Small intestine (tissue), 7 donors: ENCODE results near the gene PTCH1. TPM values are rescaled to one million over a fixed set of nuclear protein-coding genes. Genes with fewer than 3 reads are reported as not detected.

Experiments used
- DNase-seq, 2 donors: peaks; one replicate each; pipeline versions ENCODE4 v3.0.0 to v3.0.0-alpha.2; 2013
- FAIRE-seq: peaks from 2 replicates; lab custom pipeline; 2012; peaks lifted over from hg19 to GRCh38; lab: Jason Lieb, UNC
- H3K27ac ChIP-seq, 3 donors: one replicate each; pipeline ENCODE4 v1.5.1; 2013; ENCODE audit warnings: low read length in 2 of 3, mild to moderate bottlenecking in 2 of 3, control low read depth in 1 of 3, inconsistent platforms in 1 of 3, low read depth in 1 of 3, moderate library complexity in 1 of 3
- H3K27me3 ChIP-seq, 3 donors: one replicate each; pipeline ENCODE4 v1.6.1; 2013; ENCODE audit warnings: low read length in 3 of 3, inconsistent platforms in 1 of 3; ENCODE audit not compliant: control insufficient read depth in 3 of 3, insufficient read depth in 3 of 3
- H3K36me3 ChIP-seq, 3 donors: one replicate each; pipeline ENCODE4 v1.6.1; 2013; ENCODE audit warnings: low read length in 3 of 3, inconsistent platforms in 1 of 3, low read depth in 1 of 3, mild to moderate bottlenecking in 1 of 3, moderate library complexity in 1 of 3; ENCODE audit not compliant: control insufficient read depth in 3 of 3, insufficient read depth in 2 of 3
- H3K4me1 ChIP-seq, 3 donors: one replicate each; pipeline ENCODE4 v1.6.1; 2013; ENCODE audit warnings: low read length in 2 of 3, inconsistent platforms in 1 of 3, low read depth in 1 of 3, mild to moderate bottlenecking in 1 of 3, moderate library complexity in 1 of 3; ENCODE audit not compliant: control insufficient read depth in 3 of 3, insufficient read depth in 2 of 3
- H3K4me3 ChIP-seq, 3 donors: one replicate each; pipeline ENCODE4 v1.5.1; 2013; ENCODE audit warnings: low read length in 3 of 3, control low read depth in 1 of 3, inconsistent platforms in 1 of 3, low read depth in 1 of 3, mild to moderate bottlenecking in 1 of 3, moderate library complexity in 1 of 3
- H3K9me3 ChIP-seq, 2 donors: one replicate each; pipeline ENCODE4 v1.6.1; 2013; ENCODE audit warnings: low read depth in 1 of 2, low read length in 1 of 2; ENCODE audit not compliant: control insufficient read depth in 2 of 2, insufficient read depth in 1 of 2
- WGBS, 3 donors: extraction: QIAGEN DNeasy Blood & Tissue Kit; methylation state at CpG; one replicate each; pipeline ENCODE4 v1.1.7; 2013; 5-methylcytosine and 5-hydroxymethylcytosine counted together
- polyA plus RNA-seq, 4 donors: library from polyadenylated mRNA; stranded (reverse) in 3 of 4; unstranded in 1 of 4; fragments of 200-250 nt in 3 of 4; fragments of 120-200 nt in 1 of 4; gene quantifications; one replicate each; pipeline versions ENCODE4 v1.2.1 to v1.2.3, GENCODE V29; 2013
- donor health status: healthy with polysubstance abuse.
- donor health status: control.
- donor health status: control.
- donor health status: Bipolar disorder and iron deficiency.
- donor health status: healthy.

Gene PTCH1
- polyA plus RNA-seq, 4 donors, result 2.2 to 25.2 (median 5.8) TPM

DNA sequence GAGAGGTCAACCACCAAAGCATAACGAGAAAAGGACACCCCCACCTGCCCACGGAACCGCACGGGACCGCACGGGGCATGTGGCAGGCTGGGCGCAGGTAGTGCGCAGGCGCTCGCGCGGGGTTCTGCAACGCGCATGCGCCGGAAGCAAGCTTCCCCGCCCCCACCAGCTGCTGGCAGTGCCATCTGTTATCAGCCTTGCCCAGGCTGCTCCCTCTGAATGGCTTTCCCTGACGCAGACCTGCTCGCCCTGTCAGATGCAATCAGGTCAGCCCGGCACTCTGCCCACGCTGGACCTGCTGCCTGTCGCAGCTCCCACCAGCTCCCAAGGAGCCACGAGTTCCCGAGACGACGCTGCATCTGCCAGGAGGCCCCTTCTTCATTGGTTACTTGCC is 22.8 kb downstream of the PTCH1 start:
- Histone ChIP-seq H3K4me3 (no peak overlapping the region), H3K27me3 (no peaks in the 10 kb centered on the region), H3K27ac (peak overlapping the region in 1 of 3 donors; percentile 75), H3K9me3 (no peaks in the 10 kb centered on the region), H3K4me1 (peaks cover 0 to 4% (median 0%) of the 10 kb centered on the region in 3 donors), H3K36me3 (peaks cover 0 to 28% (median 0%) of the 10 kb centered on the region in 3 donors)
- 79 to 88% (median 84%) methylated on average over 26 of the region's 26 CpGs for WGBS, 3 donors
- DNase-seq (no peak), FAIRE-seq (no peak)

DNA sequence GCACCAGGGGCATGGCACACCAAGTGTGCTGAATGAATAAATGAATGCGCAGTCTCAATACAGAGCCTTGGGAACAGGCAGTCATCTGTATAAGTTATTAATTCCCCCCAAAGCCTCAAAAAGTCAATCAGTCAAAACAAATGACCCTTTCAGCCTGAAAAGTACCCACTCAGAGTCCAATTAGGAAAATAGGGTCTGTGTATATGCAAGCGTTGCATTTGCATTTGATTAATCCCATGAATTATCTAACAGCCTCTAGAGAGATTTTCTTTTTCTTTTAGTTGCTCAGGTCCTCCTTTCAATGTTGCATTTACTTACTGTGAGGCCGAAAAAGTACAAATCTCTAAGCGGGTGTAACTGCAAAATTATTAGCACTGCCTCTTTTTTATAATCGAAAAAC is 23.4 kb downstream of the PTCH1 start:
- Histone ChIP-seq H3K9me3 (no peaks in the 10 kb centered on the region), H3K27me3 (no peaks in the 10 kb centered on the region), H3K36me3 (peaks cover 0 to 24% (median 0%) of the 10 kb centered on the region in 3 donors), H3K27ac (no peak overlapping the region), H3K4me3 (no peak overlapping the region), H3K4me1 (peaks cover 0 to 4% (median 0%) of the 10 kb centered on the region in 3 donors)
- 80 to 91% (median 87%) methylated on average over 5 of the region's 5 CpGs for WGBS, 3 donors
- no peak for DNase-seq
- FAIRE-seq, result no peak

GRCh38 chr9:95491543-95492320 is 25.0 kb downstream of the PTCH1 start:
- Histone ChIP-seq H3K4me1 (peaks cover 0 to 4% (median 0%) of the 10 kb centered on the region in 3 donors), H3K27ac (peak overlapping the region in 1 of 3 donors; percentile 6), H3K9me3 (no peaks in the 10 kb centered on the region), H3K36me3 (peaks cover 0 to 22% (median 0%) of the 10 kb centered on the region in 3 donors), H3K4me3 (no peak overlapping the region), H3K27me3 (no peaks in the 10 kb centered on the region)
- DNase-seq (no peak), FAIRE-seq (no peak)
- 66 to 75% (median 72%) methylated on average over 8 of the region's 8 CpGs for WGBS, 3 donors

DNA sequence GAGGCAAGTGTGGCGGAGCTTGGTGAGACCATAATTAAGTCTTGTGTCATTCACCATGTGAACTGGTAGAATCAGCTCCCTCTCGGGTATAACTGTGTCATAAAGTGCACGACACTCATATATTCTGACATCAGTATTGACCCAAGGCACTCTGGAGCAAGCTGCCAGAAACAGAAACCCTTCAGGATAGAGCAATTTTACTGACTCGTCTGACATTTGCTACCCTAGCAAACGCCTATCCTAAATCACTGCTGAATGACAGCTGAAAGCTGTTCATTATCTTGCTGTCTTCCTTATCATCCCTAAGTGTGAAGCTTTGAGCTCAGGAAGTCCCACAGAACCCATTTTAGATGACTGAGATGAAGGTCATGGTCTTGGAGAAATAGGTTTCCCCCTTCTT is 27.8 kb downstream of the PTCH1 start:
- Histone ChIP-seq H3K9me3 (no peaks in the 10 kb centered on the region), H3K27me3 (no peaks in the 10 kb centered on the region), H3K4me1 (peaks cover 0 to 3% (median 0%) of the 10 kb centered on the region in 3 donors), H3K36me3 (peaks cover 0 to 21% (median 0%) of the 10 kb centered on the region in 3 donors), H3K27ac (no peak overlapping the region), H3K4me3 (no peak overlapping the region)
- FAIRE-seq (no peak), DNase-seq (no peak)
- 64 to 72% (median 68%) methylated on average over 5 of the region's 5 CpGs for WGBS, 3 donors

DNA sequence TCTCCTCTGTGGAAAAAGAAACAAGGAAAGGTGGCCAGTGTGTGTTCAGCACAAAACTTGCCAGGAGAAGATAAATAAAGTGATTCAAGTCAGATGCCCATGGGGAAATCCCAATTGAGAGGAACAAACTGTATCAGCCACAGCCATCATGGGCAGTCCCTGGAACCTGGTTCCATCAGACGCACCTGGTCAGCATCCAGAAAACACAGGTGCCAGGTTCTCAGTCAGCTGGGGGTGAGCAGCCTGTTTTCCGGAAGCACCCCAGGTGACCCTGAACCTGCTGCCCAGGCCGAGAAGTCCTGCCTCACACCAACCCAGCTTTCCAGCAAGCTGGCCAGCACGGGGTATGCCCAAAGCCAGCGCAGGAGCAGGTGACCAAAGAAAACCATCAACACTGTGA is 30.5 kb downstream of the PTCH1 start:
- Histone ChIP-seq H3K9me3 (no peaks in the 10 kb centered on the region), H3K27ac (peak overlapping the region in 1 of 3 donors; percentile 43), H3K36me3 (peaks cover 0 to 16% (median 0%) of the 10 kb centered on the region in 3 donors), H3K4me1 (no peaks in the 10 kb centered on the region), H3K27me3 (no peaks in the 10 kb centered on the region), H3K4me3 (no peak overlapping the region)
- no peak for FAIRE-seq
- WGBS, 3 donors, result 31 to 65% (median 41%) methylated on average over 5 of the region's 5 CpGs
- DNase-seq, result no peak

DNA sequence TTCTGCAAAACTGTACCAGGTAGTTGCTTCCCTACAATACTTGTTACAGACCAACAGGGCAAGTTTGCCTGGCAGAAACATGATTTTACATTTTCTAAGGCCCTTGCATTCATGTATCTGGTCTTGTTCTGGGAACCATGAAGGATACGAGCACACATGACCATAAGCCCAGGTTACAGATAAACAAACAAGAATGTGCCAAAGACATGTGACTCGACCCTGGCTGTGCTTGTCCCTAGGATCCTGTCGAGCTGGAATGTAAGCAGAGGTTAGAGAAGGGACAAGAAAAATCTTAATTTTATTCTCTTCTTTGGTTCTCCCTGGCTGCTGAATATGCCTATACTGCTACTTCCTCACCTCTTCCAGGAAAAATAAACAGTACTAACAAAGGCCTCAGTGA is 32.5 kb downstream of the PTCH1 start:
- no peaks in the 10 kb centered on the region for H3K4me1 ChIP-seq
- H3K27ac ChIP-seq, result no peak overlapping the region
- no peaks in the 10 kb centered on the region for H3K27me3 ChIP-seq
- FAIRE-seq, result no peak
- peaks cover 2 to 24% (median 5%) of the 10 kb centered on the region in 3 donors for H3K36me3 ChIP-seq
- WGBS, 3 donors, result 62 to 74% (median 74%) methylated on average over 3 of the region's 3 CpGs
- no peak overlapping the region for H3K4me3 ChIP-seq
- no peaks in the 10 kb centered on the region for H3K9me3 ChIP-seq
- no peak for DNase-seq

- Histone ChIP-seq H3K36me3 (peaks cover 2 to 30% (median 5%) of the 10 kb centered on the region in 3 donors), H3K27me3 (no peaks in the 10 kb centered on the region), H3K4me3 (no peak overlapping the region), H3K27ac (no peak overlapping the region), H3K4me1 (no peaks in the 10 kb centered on the region), H3K9me3 (no peaks in the 10 kb centered on the region)
- DNase-seq (no peak), FAIRE-seq (no peak)
- WGBS, 3 donors, result 89 to 95% (median 94%) methylated on average over 6 of the region's 6 CpGs
Measured at GRCh38 chr9:95483431-95483830, 33.3 kb downstream of the PTCH1 start.

DNA sequence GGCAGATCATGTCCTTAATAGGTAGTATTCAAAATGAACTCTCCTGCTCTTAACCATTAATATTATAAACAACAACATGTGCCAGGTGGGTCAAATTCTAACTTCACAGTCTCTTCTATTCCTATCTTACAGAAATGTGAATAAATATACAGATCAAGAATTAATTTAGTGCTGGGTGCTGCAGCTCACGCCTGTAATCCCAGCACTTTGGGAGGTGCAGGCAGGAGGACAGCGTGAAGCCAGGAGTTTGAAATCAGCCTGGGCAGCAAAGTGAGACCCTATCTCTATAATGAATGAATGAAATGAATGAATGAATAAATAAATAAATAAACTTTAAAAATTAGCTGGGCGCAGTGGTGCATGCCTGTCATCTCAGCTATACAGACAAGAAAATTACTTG is 34.1 kb downstream of the PTCH1 start:
- Histone ChIP-seq H3K4me1 (no peaks in the 10 kb centered on the region), H3K9me3 (no peaks in the 10 kb centered on the region), H3K36me3 (peaks cover 2 to 36% (median 5%) of the 10 kb centered on the region in 3 donors), H3K27ac (no peak overlapping the region), H3K4me3 (no peak overlapping the region), H3K27me3 (no peaks in the 10 kb centered on the region)
- no peak for FAIRE-seq
- DNase-seq, result no peak
- 87 to 95% (median 90%) methylated on average over 3 of the region's 3 CpGs for WGBS, 3 donors
